KOPT-K1 (cell line): Measurements from ENCODE around the gene HOXD9.

Source experiments
- H3K27ac ChIP-seq: fragments of 200-600 bp; sonication (generic); 2 replicates; pipeline ENCODE4 v1.5.1; 2016; ENCODE audit warnings: antibody characterized with exemption, mild to moderate bottlenecking, low read depth, low read length; ENCODE audit not compliant: poor library complexity, severe bottlenecking
- H3K36me3 ChIP-seq: fragments of 200-600 bp; sonication (generic); 2 replicates; pipeline ENCODE4 v1.5.1; 2017; ENCODE audit warnings: antibody characterized with exemption, mild to moderate bottlenecking, low read length, moderate library complexity; ENCODE audit not compliant: insufficient read depth
- H3K9me3 ChIP-seq: fragments of 200-600 bp; sonication (generic); 2 replicates; pipeline ENCODE4 v1.5.1; 2017; ENCODE audit warnings: antibody characterized with exemption, low read length, mild to moderate bottlenecking; ENCODE audit not compliant: insufficient read depth, poor library complexity, severe bottlenecking

Gene HOXD9

DNA sequence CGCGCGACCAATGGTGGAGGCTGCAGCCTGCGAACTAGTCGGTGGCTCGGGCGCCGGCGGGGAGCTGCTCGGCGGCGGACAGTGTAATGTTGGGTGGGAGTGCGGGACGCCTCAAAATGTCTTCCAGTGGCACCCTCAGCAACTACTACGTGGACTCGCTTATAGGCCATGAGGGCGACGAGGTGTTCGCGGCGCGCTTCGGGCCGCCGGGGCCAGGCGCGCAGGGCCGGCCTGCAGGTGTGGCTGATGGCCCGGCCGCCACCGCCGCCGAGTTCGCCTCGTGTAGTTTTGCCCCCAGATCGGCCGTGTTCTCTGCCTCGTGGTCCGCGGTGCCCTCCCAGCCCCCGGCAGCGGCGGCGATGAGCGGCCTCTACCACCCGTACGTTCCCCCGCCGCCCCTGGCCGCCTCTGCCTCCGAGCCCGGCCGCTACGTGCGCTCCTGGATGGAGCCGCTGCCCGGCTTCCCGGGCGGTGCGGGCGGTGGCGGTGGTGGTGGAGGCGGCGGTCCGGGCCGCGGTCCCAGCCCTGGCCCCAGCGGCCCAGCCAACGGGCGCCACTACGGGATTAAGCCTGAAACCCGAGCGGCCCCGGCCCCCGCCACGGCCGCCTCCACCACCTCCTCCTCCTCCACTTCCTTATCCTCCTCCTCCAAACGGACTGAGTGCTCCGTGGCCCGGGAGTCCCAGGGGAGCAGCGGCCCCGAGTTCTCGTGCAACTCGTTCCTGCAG, at the start of gene HOXD9:
TSS of gene HOXD9 (plus strand) at position 37 of the 728 bp plus-strand sequence. CDS start at position 87, 50 bp downstream.
- H3K27ac ChIP-seq: no peak within 1 kb of the TSS
- no peaks in the 10 kb centered on the region for H3K9me3 ChIP-seq
- H3K36me3 ChIP-seq: no peaks in the 10 kb centered on the region

DNA sequence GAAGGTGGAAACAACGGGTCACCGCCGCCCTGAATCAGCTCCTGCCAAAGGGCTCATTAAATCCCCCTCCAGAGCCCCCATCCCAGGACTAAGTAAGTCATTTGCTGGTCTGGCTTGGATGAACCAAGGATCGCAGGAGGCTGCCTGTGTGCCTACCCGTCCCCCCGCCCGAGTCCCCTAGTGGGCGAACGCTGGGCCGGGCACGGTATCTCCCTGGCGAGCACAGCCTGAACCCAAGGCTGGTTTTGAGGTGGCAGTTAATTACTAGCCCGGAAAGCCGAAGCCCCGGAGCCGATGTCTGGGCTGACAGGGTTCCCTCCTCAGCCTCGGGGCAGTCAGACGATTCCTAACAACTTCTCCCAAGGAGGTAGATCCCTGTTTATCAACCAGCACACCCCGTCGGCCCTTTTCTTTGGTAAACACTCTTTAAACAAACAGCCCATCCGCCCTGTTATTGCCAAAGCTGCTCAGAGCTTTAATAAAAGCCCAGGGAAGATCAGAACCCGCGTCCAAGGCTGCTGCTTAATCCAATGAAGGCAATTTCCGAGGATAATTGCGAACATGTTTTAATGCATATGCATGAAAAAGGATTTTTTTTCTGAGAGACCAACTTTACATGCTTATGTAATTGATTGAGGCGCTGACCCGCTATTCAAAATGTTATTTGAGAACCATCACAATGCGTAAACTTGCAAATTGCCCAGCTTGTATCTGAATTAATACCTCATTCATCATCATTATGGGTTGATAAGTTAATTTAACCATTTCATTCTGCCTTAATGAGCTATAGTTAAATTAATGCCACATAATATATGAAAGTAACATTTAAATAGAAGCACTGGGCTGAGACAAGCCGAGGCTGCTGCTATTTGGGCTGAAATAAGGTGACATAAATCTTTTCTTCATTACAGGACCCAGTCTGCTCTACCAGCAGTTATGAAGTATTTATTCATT, 49.3 kb upstream of the HOXD9 start:
- peaks cover 8% of the 10 kb centered on the region for H3K9me3 ChIP-seq
- H3K36me3 ChIP-seq: no peaks in the 10 kb centered on the region
- H3K27ac ChIP-seq: no peak overlapping the region

DNA sequence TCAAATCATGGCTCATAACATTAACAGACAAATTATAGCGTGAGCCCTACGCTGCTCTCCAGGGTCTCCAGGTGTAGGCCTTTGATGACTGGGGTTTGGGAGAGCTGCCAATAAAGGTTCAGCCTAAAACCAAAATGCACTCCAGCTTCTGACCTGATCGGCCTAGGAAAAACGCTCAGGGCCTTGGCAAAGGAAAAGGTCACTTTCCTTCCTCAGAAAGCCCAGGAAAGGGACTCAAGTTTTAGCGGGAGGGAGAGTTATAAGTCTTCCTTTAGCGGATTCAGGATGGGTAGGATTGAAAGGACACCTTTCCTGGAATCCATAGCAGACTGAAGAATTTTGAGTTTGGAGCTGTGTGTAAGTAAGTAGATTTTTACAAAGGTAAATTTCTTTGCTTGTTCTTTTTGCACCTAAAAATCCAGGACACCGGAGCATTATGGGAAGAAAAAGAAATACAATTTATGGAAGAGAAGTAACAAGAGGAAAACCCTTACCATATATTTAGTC, 47.5 kb upstream of the HOXD9 start:
- Histone ChIP-seq H3K9me3 (peaks cover 22% of the 10 kb centered on the region), H3K36me3 (no peaks in the 10 kb centered on the region), H3K27ac (no peak overlapping the region)

DNA sequence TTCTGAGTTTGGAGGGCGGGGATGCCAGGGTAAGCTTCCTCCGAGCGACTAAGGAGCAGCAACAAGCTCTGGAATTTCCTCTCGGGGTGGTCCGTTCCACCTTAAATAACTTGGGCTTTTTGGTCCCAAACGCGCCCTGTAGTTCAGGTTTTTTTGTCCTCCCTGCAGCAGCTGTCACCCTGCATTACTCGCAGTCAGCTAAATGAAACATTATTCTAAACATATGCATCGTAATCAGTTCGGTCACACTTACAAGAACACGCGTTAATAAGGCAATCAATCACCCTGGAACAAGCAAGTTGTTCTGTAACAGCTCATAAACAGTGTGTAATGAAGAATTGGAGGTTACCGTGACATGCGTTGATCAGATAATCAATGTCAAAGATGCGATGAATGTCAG, 47.0 kb upstream of the HOXD9 start:
- Histone ChIP-seq H3K27ac (no peak overlapping the region), H3K36me3 (no peaks in the 10 kb centered on the region), H3K9me3 (peaks cover 22% of the 10 kb centered on the region)

DNA sequence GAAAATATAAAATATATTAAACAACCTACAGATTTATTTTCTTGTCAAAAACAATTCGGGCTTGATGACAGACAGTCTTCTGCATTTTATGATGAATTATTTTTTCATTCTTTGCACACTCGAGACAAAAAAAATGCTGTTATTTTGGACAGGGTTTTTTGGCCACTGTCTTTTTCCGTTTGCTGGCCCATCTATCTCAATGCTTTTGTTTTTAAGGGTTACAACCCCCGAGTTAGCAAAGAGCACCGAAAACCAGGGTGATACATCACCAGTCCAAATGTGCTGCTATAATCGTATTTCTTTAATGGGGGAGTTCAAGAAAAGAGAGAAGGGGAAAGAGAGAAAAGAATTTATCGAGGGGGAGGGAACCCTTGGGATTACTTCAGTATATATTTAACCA, 46.5 kb upstream of the HOXD9 start:
- no peaks in the 10 kb centered on the region for H3K36me3 ChIP-seq
- no peak overlapping the region for H3K27ac ChIP-seq
- peaks cover 22% of the 10 kb centered on the region for H3K9me3 ChIP-seq

DNA sequence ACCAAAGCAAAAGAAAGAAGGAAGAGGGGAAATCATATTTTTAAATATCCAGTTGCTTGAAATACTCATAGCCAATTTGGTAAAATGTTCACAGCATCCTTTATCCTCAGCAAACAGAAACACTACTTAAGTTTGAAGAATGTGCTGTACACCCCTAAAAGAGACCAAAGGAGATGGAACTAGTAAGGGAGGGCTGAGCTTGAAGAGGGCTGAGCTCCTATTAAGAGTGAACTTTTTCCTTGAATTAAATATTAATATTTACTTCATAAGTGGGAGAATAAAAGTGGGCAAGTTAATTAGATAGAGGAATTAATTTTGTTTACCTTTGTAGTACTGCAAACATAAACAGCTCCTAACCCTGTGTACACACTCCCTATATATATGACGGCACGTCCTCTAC, 45.7 kb upstream of the HOXD9 start:
- H3K36me3 ChIP-seq: no peaks in the 10 kb centered on the region
- H3K27ac ChIP-seq: no peak overlapping the region
- peaks cover 21% of the 10 kb centered on the region for H3K9me3 ChIP-seq

DNA sequence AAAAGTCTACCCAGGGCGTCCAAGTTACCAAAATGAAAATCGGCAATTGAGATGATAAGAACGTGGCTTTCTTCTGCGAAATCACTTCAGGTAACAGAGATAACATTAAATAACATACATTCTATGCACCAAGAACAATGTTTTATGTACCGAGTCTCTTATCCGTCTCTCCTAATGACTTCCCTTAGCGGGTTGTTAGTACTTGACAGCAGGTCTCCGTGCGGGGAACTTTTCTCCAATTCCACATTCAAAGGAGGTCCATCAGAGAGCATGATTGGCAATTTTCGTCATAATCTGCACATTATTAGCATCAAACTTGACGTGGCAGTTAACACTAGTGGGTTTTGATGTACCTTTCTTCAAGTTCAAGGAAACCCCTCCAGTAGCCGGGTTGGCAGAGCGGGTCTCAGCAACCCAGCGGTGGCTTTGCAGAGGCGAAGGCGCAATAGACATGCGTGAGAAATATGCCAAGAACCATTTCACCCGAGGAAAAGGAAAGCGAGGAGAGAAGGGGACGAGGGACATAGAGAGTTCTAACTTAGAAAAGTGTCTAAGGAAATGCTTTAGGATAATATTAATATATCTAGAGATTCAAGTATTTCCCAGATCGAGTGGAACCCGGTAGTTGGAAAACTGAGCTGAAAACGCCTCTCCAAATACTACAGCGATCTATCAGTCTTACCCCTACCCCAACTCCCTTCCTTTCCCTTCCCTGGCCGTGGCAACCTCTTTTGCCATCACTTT, 43.8 kb upstream of the HOXD9 start:
- Histone ChIP-seq H3K27ac (no peak overlapping the region), H3K36me3 (no peaks in the 10 kb centered on the region), H3K9me3 (peaks cover 14% of the 10 kb centered on the region)

DNA sequence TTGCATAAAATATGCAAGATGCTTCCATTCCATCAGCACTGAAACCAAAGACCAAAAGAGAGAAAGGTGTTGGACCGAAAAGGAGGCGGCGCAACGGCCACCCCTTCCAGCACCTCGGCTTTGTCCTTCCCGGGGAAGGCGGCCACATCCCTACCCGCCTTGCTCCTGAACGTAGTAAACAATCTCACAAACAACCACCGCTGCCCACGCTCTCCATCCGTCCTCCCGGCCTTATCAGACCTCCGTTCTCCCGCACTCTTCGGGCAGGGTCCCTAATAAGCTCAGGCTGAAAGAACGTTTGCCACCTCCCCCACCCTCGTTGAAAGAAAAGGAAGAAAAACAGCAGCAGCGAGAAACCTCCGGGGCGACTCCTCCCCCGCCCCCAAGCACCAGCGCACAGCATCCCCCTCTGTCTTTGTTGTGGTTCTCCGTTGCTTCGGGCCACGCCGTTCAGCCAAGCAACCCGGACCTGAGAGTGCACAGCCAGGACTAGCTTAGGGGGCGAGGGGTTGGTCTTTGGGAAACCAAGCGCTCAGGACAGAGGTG, 43.2 kb upstream of the HOXD9 start:
- H3K9me3 ChIP-seq: peaks cover 14% of the 10 kb centered on the region
- H3K27ac ChIP-seq: no peak overlapping the region
- no peaks in the 10 kb centered on the region for H3K36me3 ChIP-seq

DNA sequence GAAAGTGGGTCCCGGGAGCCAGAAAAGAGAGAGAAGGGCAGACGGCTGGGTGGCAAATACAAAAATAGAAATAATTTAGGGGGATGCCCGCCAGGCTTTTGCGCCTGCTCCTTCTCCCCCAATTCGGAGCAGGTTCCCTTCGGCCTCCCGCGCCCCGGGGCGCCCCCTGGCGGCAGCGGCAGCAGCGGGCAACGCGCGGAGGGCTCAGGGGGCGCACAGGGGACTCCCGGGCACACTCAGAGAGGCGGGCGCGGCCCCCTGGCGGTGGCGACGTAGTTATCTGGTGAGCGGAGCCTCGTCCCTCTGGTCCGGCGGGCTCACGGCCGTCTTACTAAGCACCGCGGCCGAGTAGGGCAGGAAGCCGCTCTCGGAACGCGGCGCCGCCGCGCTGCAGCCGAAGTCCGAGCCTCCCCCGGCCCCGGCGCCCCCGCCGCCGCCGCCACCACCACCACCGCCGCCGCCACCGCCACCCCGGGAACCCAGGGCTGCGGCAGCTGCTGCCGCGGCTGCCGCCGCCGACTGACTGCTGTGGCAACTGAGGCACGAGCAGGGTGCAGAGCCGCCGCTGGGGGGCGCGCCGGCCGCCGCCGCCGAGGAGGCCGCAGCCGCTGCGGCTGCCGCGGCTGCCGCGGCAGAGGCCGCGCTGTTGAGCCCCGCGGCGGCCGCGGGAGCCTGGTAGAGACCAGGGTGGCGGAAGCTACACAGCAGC, 42.5 kb upstream of the HOXD9 start:
- Histone ChIP-seq H3K36me3 (no peaks in the 10 kb centered on the region), H3K9me3 (peaks cover 14% of the 10 kb centered on the region), H3K27ac (no peak overlapping the region)

DNA sequence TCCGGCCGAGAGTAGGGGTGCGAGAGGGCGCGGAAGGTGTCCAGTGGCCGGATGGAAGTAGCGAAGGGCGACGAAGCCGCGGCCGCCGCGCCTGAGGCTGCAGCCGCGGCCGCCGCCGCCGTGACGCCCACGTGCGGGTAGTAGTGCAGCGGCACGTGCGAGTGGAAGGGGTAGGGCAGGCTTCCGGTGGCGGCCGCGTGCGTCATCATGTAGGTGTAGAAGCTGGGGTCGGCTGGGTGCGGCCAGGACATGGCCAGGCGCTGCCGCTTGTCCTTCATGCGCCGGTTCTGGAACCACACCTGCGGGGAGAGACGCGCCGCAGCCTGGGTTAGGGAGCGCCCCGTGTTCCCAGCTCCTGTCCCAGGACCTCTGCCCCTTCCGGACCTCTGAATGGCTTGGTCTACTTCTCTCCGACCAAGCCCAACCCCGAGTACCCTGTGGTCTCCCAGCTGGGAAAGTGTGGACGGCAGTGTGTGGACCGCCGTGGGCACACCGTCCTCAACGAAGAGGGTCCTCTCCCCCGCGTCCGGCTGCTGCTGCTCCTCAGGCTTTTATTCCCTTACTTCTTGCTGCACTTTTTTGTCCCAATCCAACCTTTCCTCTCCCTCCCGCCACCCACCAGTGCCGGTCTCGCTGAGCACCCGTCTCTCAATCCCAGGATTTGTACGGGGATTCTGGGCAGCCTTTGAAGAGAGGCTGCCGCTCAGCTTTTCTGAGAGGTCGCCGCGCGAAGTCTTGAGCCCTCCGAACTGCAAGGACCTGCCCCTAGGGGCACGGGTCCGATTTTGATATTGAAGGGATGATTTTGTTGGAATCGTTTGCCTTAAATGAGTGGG, 41.8 kb upstream of the HOXD9 start:
- Histone ChIP-seq H3K9me3 (peaks cover 14% of the 10 kb centered on the region), H3K36me3 (no peaks in the 10 kb centered on the region), H3K27ac (no peak overlapping the region)

DNA sequence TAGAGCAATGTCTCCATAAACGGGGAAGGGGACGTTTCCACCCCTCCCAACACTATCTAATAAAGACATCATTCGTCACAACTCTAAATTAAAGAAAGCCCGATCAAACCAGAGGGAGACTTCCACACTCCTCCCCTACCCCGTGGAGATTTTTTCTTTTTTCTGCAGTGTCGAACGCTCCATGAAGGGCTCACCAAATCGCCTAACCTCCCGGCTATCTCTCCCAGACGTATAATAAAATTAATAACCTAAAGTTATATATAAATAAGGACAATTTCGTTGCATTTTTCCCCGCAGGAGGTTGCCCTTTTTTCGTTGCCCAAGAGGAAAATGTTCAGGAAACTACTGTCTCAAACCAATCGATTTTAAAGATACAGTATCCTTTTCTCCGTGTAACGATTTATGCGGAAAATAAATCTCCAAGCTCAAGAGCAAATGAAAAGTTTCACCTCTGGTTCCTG, 41.1 kb upstream of the HOXD9 start:
- Histone ChIP-seq H3K36me3 (no peaks in the 10 kb centered on the region), H3K9me3 (peaks cover 14% of the 10 kb centered on the region), H3K27ac (no peak overlapping the region)

DNA sequence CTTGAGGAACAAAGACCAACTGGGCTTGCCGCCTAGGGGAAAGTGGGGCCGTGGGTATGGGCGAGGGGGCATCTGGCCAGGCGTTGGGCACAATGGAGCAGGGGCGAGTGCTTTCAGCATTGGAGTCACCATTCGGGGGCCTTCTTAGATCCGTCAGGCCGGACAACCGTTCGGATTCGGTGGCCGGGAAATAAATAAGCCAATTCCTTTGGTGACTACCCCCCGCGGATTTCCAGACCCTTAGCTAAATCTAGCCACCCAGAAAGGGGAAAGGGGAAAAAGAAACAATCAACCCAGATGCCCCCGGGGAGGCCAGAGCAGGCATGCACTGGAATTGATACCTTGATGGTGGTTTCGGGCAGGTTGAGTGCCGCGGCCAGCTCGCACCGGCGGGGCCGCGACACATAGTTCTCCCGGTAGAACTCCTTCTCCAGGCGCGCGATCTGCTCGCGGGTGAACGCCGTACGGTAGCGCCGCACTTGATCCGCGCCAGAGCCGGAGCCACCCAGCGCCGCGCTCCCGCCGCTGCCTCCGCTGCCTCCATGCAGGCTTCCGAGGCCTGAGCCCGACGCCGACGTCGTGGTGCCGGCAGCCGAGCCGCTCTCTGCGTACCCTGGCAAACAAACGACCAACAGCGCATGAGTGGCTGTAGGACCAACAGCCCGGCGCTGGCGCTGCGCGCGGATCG, 40.5 kb upstream of the HOXD9 start:
- Histone ChIP-seq H3K9me3 (peaks cover 14% of the 10 kb centered on the region), H3K36me3 (no peaks in the 10 kb centered on the region), H3K27ac (no peak overlapping the region)

DNA sequence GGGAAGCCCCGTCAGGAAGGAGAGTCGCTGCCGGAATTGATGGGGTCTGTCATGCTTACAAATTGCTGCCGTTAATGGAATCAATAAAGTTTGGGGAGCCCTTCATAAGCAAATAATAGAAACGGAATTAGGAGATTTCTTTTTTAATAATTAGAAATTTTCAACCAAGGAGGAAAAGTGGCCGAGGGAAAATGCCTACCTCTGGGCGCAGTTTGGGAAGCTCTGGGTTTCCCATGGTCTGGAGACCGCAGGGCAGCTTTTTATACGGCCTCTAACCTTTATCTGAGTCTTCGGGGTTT, 40.0 kb upstream of the HOXD9 start:
- no peak overlapping the region for H3K27ac ChIP-seq
- H3K9me3 ChIP-seq: peaks cover 14% of the 10 kb centered on the region
- no peaks in the 10 kb centered on the region for H3K36me3 ChIP-seq
